GM19239 (cell line): ENCODE results near the gene RNASE13.
"Not testable (repeated sequence)": the region's sequence is repeated elsewhere in the genome, so short reads cannot be mapped to it uniquely, and the experiment has no call there.

Experiments
- DNase-seq: peaks from one replicate; pipeline ENCODE4 v3.0.0; 2011; ENCODE audit warnings: low spot score; ENCODE audit not compliant: insufficient read length
- FAIRE-seq: peaks from 2 replicates; lab custom pipeline; 2011; peaks lifted over from hg19 to GRCh38; lab: Jason Lieb, UNC

RNASE13 gene

GRCh38 chr14:21024585-21025370 lies 9.8 kb downstream of the RNASE13 start, which contains the start of gene NDRG2:
NDRG2 (minus strand) TSS chr14:21025061; CDS start chr14:21023315, 1,746 bp downstream.
- no peak for FAIRE-seq

GRCh38 chr14:21023817-21024584 lies 10.6 kb downstream of the RNASE13 start:
- DNase-seq = no peak
- FAIRE-seq = no peak

More at GRCh38 chr14:21024585-21025370, 9.8 kb downstream of the RNASE13 start, which contains the start of gene NDRG2:
- no peak for DNase-seq

- DNase-seq (no peak), FAIRE-seq (no peak)
These were observed 11.4 kb downstream of the RNASE13 start for GRCh38 chr14:21023174-21023573.

DNA sequence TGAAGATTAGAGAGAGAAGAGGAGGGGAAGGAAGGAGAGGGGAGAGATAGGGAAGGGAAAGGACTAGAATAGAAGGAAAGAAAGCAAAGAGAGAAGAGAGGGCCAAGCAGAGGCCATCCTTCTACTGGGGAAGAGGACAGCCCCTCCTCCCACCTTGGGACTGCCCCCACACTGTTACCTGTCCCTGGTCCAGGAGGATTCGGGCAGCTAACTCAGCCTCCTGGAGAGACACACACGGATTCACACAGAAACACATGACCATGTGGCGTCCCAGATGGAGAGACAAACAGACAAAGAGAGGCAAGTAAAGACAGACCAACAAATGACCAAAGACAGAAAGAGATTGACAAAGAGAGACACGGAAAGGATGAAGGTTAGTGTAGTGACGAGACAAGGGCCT lies 11.9 kb downstream of the RNASE13 start:
- FAIRE-seq = no peak

GRCh38 chr14:21020977-21021545 lies 13.5 kb downstream of the RNASE13 start:
- FAIRE-seq = no peak
- no peak for DNase-seq

More for the DNA sequence above, 11.9 kb downstream of the RNASE13 start:
- no peak for DNase-seq

- no peak for FAIRE-seq
These were observed 15.2 kb downstream of the RNASE13 start for GRCh38 chr14:21019366-21019765.

GRCh38 chr14:21018781-21019180 lies 15.8 kb downstream of the RNASE13 start:
- FAIRE-seq = no peak
- DNase-seq = no peak

More at GRCh38 chr14:21019366-21019765, 15.2 kb downstream of the RNASE13 start:
- DNase-seq = no peak

DNA sequence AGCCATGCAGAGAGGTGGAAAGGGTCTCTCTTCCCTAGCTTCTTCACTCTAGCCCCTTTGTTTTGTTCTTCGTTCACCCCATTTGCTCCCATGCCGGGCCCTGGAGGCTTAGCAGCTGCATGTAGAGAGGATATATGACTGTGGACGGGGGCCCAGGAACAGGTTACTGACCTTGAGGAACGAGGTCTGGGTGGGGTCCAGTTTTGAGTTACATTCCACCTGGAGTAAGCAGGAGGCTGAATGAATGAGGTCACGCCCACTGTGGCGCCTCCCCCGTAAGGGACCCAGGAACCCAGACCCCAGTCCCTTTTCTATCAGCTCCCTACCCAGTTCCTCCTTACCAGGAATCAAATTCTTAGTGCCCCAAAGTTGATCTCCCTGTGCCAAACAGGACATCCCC lies 16.3 kb downstream of the RNASE13 start:
- DNase-seq (no peak), FAIRE-seq (no peak)

GRCh38 chr14:21017528-21018245 lies 16.9 kb downstream of the RNASE13 start:
- FAIRE-seq (no peak), DNase-seq (no peak)

GRCh38 chr14:21016413-21017190 lies 18.0 kb downstream of the RNASE13 start:
- no peak for DNase-seq
- no peak for FAIRE-seq

DNA sequence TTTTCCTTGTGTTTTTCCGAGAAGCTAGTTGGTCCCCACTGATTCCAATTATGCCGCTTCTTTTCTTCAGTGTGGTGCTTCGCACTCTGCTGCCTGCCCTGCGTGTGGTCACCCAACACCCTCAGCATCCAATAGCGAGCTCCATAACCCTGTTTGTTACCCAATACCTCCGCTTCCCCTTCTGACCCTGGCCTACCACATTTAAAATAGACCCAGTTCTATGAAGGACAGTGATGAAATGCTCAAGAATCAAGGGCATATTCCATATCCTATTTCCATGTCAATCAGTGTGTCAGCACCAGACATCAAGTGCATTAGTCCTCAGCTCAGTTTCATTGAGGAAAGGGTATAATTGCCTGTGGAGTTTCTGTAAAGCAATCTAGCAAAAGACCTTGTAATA lies 19.3 kb downstream of the RNASE13 start:
- FAIRE-seq (no peak), DNase-seq (no peak)

- DNase-seq (peak; percentile 57), FAIRE-seq (peak; percentile 72)
These were observed 19.8 kb downstream of the RNASE13 start for GRCh38 chr14:21014761-21015190.

DNA sequence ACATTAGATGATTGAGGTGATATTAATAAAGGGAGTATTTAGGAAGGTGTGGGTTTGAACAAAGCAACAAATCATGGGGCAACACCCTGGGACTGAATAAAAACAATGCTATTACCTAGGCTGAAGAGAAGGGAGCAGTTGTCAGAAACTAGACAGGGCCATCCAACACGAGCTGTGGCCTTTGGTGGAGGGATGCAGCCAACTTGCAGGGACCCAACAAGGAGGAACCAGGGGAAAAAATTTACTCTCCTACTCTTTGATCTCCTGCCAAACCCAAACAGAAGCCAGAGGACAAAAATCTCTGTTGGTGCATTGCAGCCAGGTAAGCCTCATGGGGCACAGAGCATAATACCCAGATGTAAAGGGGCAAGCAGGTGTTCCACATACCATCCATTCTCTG lies 23.5 kb downstream of the RNASE13 start:
- FAIRE-seq = no peak
- DNase-seq = no peak

GRCh38 chr14:21009721-21010120 lies 24.9 kb downstream of the RNASE13 start:
- FAIRE-seq, DNase-seq: not testable (repeated sequence)

DNA sequence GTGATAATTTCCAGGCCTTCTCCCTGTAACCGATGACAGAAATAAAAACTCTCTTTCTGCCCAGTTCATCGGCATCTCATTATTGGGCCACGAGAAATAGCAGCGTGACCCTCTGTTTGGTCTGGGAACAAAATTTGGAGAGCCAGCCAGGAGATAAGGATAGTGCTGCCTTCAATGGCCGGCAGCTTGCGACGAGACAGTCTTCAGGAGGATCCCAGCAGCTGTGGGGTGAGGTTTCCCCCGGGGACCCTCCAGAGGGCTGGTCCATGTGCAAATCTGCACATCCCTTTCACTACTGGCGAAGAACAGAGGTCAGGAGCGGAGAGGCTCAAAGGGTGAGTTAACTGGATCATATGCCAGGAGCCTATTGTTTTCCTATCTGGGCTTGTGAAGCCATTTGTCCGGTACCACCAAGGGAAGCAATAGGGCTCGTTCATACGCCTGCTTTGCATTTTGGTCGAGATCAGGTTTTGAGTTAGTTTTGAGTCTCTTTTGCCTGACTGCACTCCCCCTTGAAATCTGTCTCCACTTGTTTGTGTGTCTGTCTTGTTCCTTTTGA lies 30.7 kb downstream of the RNASE13 start:
- FAIRE-seq (no peak), DNase-seq (no peak)

GRCh38 chr14:21001218-21001617 lies 33.4 kb downstream of the RNASE13 start:
- DNase-seq (no peak), FAIRE-seq (no peak)

- no peak for FAIRE-seq
- DNase-seq = no peak
These were observed 35.0 kb downstream of the RNASE13 start for GRCh38 chr14:20999591-20999990.

- no peak for DNase-seq
- FAIRE-seq = no peak
These were observed 35.8 kb downstream of the RNASE13 start, which contains the start of gene SLC39A2 for GRCh38 chr14:20998674-20999366. SLC39A2 (plus strand) TSS chr14:20999293; CDS start chr14:20999447, 154 bp downstream.
